Measurements from ENCODE around the gene ALOX12.

Gene ALOX12

GRCh38 chr17:7019839-7020519 is 24.1 kb downstream of the ALOX12 start:
- TF ChIP-seq EZH2phosphoT487 (IDR thresholded peaks at IDR 0.05; ENCODE audit: borderline replicate concordance) (no peak), CTCF (conservative IDR thresholded peaks at IDR 0.05; ENCODE audit: low read length) (no peak)
- Histone ChIP-seq H3K36me3 (ENCODE audit: insufficient read depth, low read length) (no peaks in the 10 kb centered on the region), H3K9me2 (replicated peaks; ENCODE audit: low read depth, low read length) (no peaks in the 10 kb centered on the region), H3F3A (ENCODE audit: low read depth) (peaks cover 1% of the 10 kb centered on the region; the same call in 1 of the 2 replicates), H3K79me2 (ENCODE audit: insufficient read depth, low read length) (peaks cover 13% of the 10 kb centered on the region), H3K9me3 (ENCODE audit: insufficient read depth, low read depth, low read length) (no peaks in the 10 kb centered on the region), H3K9ac (ENCODE audit: low read depth, low read length, poor library complexity, severe bottlenecking) (no peak overlapping the region), H2AFZ (ENCODE audit: low read length) (no peak overlapping the region), H3K27me3 (ENCODE audit: insufficient read depth, low read length, poor library complexity, severe bottlenecking) (no peaks in the 10 kb centered on the region), H3K4me2 (ENCODE audit: low read depth, low read length, poor library complexity, severe bottlenecking) (no peak overlapping the region), H4K20me1 (ENCODE audit: insufficient read depth, low read length, poor library complexity, severe bottlenecking) (no peaks in the 10 kb centered on the region), H3K4me3 (ENCODE audit: low read length, poor library complexity, severe bottlenecking) (no peak overlapping the region), H3K4me1 (ENCODE audit: insufficient read depth, low read length, poor library complexity, severe bottlenecking) (peaks cover 37% of the 10 kb centered on the region)

GRCh38 chr17:7020894-7021664 is 25.2 kb downstream of the ALOX12 start:
- H3K4me2 ChIP-seq (ENCODE audit: low read depth, low read length, poor library complexity, severe bottlenecking) = peak overlapping the region; percentile 60
- H3K79me2 ChIP-seq (ENCODE audit: insufficient read depth, low read length) = peaks cover 3% of the 10 kb centered on the region; the same call in 1 of the 2 replicates
- no peaks in the 10 kb centered on the region for H3K9me3 ChIP-seq (ENCODE audit: insufficient read depth, low read depth, low read length)
- H3K27me3 ChIP-seq (ENCODE audit: insufficient read depth, low read length, poor library complexity, severe bottlenecking) = no peaks in the 10 kb centered on the region
- H2AFZ ChIP-seq (ENCODE audit: low read length) = peak overlapping the region; percentile 88; the same call in 1 of the 2 replicates
- peak overlapping the region; percentile 26 for H3K9ac ChIP-seq (ENCODE audit: low read depth, low read length, poor library complexity, severe bottlenecking)
- H4K20me1 ChIP-seq (ENCODE audit: insufficient read depth, low read length, poor library complexity, severe bottlenecking) = no peaks in the 10 kb centered on the region
- H3K4me3 ChIP-seq (ENCODE audit: low read length, poor library complexity, severe bottlenecking) = no peak overlapping the region
- H3K9me2 ChIP-seq (replicated peaks; ENCODE audit: low read depth, low read length) = no peaks in the 10 kb centered on the region
- H3K36me3 ChIP-seq (ENCODE audit: insufficient read depth, low read length) = no peaks in the 10 kb centered on the region
- H3K4me1 ChIP-seq (ENCODE audit: insufficient read depth, low read length, poor library complexity, severe bottlenecking) = peaks cover 26% of the 10 kb centered on the region
- no peak for TF ChIP-seq CTCF (conservative IDR thresholded peaks at IDR 0.05; ENCODE audit: low read length)
- TF ChIP-seq EZH2phosphoT487 (IDR thresholded peaks at IDR 0.05; ENCODE audit: borderline replicate concordance) = no peak
- H3F3A ChIP-seq (ENCODE audit: low read depth) = no peaks in the 10 kb centered on the region

GRCh38 chr17:7021993-7022778 is 26.3 kb downstream of the ALOX12 start:
- H2AFZ ChIP-seq (ENCODE audit: low read length) = peak overlapping the region; percentile 88
- H3K4me1 ChIP-seq (ENCODE audit: insufficient read depth, low read length, poor library complexity, severe bottlenecking) = peaks cover 18% of the 10 kb centered on the region

More at GRCh38 chr17:7021993-7022778, 26.3 kb downstream of the ALOX12 start:
- no peaks in the 10 kb centered on the region for H3K36me3 ChIP-seq (ENCODE audit: insufficient read depth, low read length)
- TF ChIP-seq EZH2phosphoT487 (IDR thresholded peaks at IDR 0.05; ENCODE audit: borderline replicate concordance) (no peak), CTCF (conservative IDR thresholded peaks at IDR 0.05; ENCODE audit: low read length) (peak; percentile 82)
- H4K20me1 ChIP-seq (ENCODE audit: insufficient read depth, low read length, poor library complexity, severe bottlenecking) = no peaks in the 10 kb centered on the region
- H3K9me2 ChIP-seq (replicated peaks; ENCODE audit: low read depth, low read length) = no peaks in the 10 kb centered on the region
- no peaks in the 10 kb centered on the region for H3F3A ChIP-seq (ENCODE audit: low read depth)
- peak overlapping the region; percentile 48 for H3K4me3 ChIP-seq (ENCODE audit: low read length, poor library complexity, severe bottlenecking)
- H3K27me3 ChIP-seq (ENCODE audit: insufficient read depth, low read length, poor library complexity, severe bottlenecking) = no peaks in the 10 kb centered on the region
- H3K9me3 ChIP-seq (ENCODE audit: insufficient read depth, low read depth, low read length) = no peaks in the 10 kb centered on the region
- H3K4me2 ChIP-seq (ENCODE audit: low read depth, low read length, poor library complexity, severe bottlenecking) = peak overlapping the region; percentile 60
- H3K79me2 ChIP-seq (ENCODE audit: insufficient read depth, low read length) = no peaks in the 10 kb centered on the region
- peak overlapping the region; percentile 26 for H3K9ac ChIP-seq (ENCODE audit: low read depth, low read length, poor library complexity, severe bottlenecking)

All from Loucy (cell line).